IMR-90 (cell line): ENCODE data around the gene TRAF4. TPM values are rescaled to one million over a fixed set of nuclear protein-coding genes. Genes with fewer than 3 reads are reported as not detected.

Experiments used
- ATAC-seq: fragments of 200-7000 bp; cut with Tn5 transposase; 2 replicates; pipeline ENCODE4 v1.9.1; 2020; ENCODE audit warnings: low read depth, mild to moderate bottlenecking, moderate library complexity
- BruUV-seq: library from RNA; stranded (reverse); fragments of 400-500 nt; replicated peaks from 2 replicates; lab custom pipeline; 2021; lab: Mats Ljungman, UMichigan
- CTCF ChIA-PET: fragments of 300-600 bp; formaldehyde crosslinking; extraction: SDS; loops from one replicate; lab custom pipeline; 2021; ENCODE audit warnings: antibody characterized with exemption; lab: Yijun Ruan, JAX
- POLR2A ChIA-PET: fragments of 300-600 bp; sonication (Branson Sonifier 250); formaldehyde crosslinking; loops from one replicate; lab custom pipeline; 2022; ENCODE audit warnings: antibody characterized with exemption; ENCODE audit not compliant: unreplicated experiment; lab: Charles Lee
- DNase-seq: peaks from one replicate; pipeline ENCODE4 v3.0.0; 2013
- H2AFZ ChIP-seq: replicated peaks from 2 replicates; pipeline ENCODE3; 2013; ENCODE audit warnings: low read length, mild to moderate bottlenecking; ENCODE audit not compliant: poor library complexity
- H2AK5ac ChIP-seq: 2 replicates; pipeline ENCODE4 v1.6.1; 2013; ENCODE audit warnings: low read depth, low read length, inconsistent platforms
- H2AK9ac ChIP-seq: replicated peaks from 2 replicates; pipeline ENCODE3; 2013; ENCODE audit warnings: mild to moderate bottlenecking, low read depth, low read length, moderate library complexity; ENCODE audit not compliant: poor library complexity
- H2BK120ac ChIP-seq: 2 replicates; pipeline ENCODE4 v1.6.1; 2013; ENCODE audit warnings: low read depth, low read length, inconsistent platforms
- H2BK15ac ChIP-seq: 3 replicates; pipeline ENCODE4 v1.6.1; 2013; ENCODE audit warnings: low read depth, low read length, inconsistent platforms
- H2BK20ac ChIP-seq: 2 replicates; pipeline ENCODE4 v1.6.1; 2013; ENCODE audit warnings: low read depth, mild to moderate bottlenecking, inconsistent platforms, low read length, moderate library complexity
- H2BK5ac ChIP-seq: 2 replicates; pipeline ENCODE4 v1.6.1; 2013; ENCODE audit warnings: mild to moderate bottlenecking, low read depth, low read length, inconsistent platforms; ENCODE audit not compliant: poor library complexity, severe bottlenecking
- H3K14ac ChIP-seq: replicated peaks from 2 replicates; pipeline ENCODE4 v1.6.1; 2013; ENCODE audit warnings: low read depth, low read length, inconsistent platforms
- H3K18ac ChIP-seq: 2 replicates; pipeline ENCODE4 v1.6.1; 2013; ENCODE audit warnings: low read depth, low read length, control low read depth
- H3K23ac ChIP-seq: 2 replicates; pipeline ENCODE4 v1.6.1; 2013; ENCODE audit warnings: low read depth, low read length, inconsistent platforms
- H3K27ac ChIP-seq: 2 replicates; pipeline ENCODE4 v1.5.1; 2013; ENCODE audit warnings: mild to moderate bottlenecking, control low read depth, low read length; ENCODE audit not compliant: insufficient read depth
- H3K27me3 ChIP-seq: 2 replicates; pipeline ENCODE4 v1.6.1; 2013; ENCODE audit warnings: low read length; ENCODE audit not compliant: control insufficient read depth, insufficient read depth
- H3K36me3 ChIP-seq: 2 replicates; pipeline ENCODE4 v1.6.1; 2013; ENCODE audit warnings: low read length, mixed read lengths; ENCODE audit not compliant: control insufficient read depth, insufficient read depth
- H3K4ac ChIP-seq: 2 replicates; pipeline ENCODE4 v1.6.1; 2013; ENCODE audit warnings: low read depth, low read length, inconsistent platforms
- H3K4me1 ChIP-seq: 2 replicates; pipeline ENCODE4 v1.6.1; 2013; ENCODE audit warnings: low read length, mixed read lengths; ENCODE audit not compliant: control insufficient read depth, insufficient read depth
- H3K4me2 ChIP-seq: 2 replicates; pipeline ENCODE4 v1.6.1; 2013; ENCODE audit warnings: low read depth, mild to moderate bottlenecking, control low read depth, low read length, moderate library complexity
- H3K4me3 ChIP-seq: 2 replicates; pipeline ENCODE4 v1.5.1; 2013; ENCODE audit warnings: low read depth, mild to moderate bottlenecking, control low read depth, low read length, moderate library complexity; ENCODE audit not compliant: insufficient read depth
- H3K56ac ChIP-seq: 2 replicates; pipeline ENCODE4 v1.6.1; 2013; ENCODE audit warnings: low read length, inconsistent platforms; ENCODE audit not compliant: insufficient read depth; ENCODE audit errors: extremely low read depth
- H3K79me1 ChIP-seq, 2 experiments: 2 replicates each; pipeline ENCODE4 v1.6.1; 2013; ENCODE audit warnings: low read length in 2 of 2, inconsistent platforms in 1 of 2, low read depth in 1 of 2
- H3K9ac ChIP-seq: 2 replicates; pipeline ENCODE4 v1.6.1; 2013; ENCODE audit warnings: low read depth, low read length, control low read depth
- H3K9me1 ChIP-seq: 2 replicates; pipeline ENCODE4 v1.6.1; 2013; ENCODE audit warnings: low read length, inconsistent platforms; ENCODE audit not compliant: insufficient read depth
- H3K9me3 ChIP-seq: 2 replicates; pipeline ENCODE4 v1.6.1; 2013; ENCODE audit warnings: low read length; ENCODE audit not compliant: control insufficient read depth, insufficient read depth
- H4K20me1 ChIP-seq: 2 replicates; pipeline ENCODE4 v1.6.1; 2013; ENCODE audit warnings: low read length, inconsistent platforms; ENCODE audit not compliant: insufficient read depth
- H4K5ac ChIP-seq: 2 replicates; pipeline ENCODE4 v1.6.1; 2013; ENCODE audit warnings: mild to moderate bottlenecking, low read depth, low read length, control low read depth
- H4K8ac ChIP-seq, 2 experiments: 2 replicates each; pipeline ENCODE4 v1.6.1; 2013; ENCODE audit warnings: low read depth in 2 of 2, low read length in 2 of 2, control low read depth in 1 of 2, inconsistent platforms in 1 of 2
- H4K91ac ChIP-seq: 2 replicates; pipeline ENCODE4 v1.6.1; 2013; ENCODE audit warnings: low read depth, low read length, inconsistent platforms; ENCODE audit not compliant: insufficient read depth
- CEBPB ChIP-seq: IDR thresholded peaks from 2 replicates; pipeline ENCODE4 v1.6.1; 2012; ENCODE audit warnings: low read depth, low read length, improper control_type of control experiment
- CTCF ChIP-seq: conservative IDR thresholded peaks from 2 replicates; pipeline ENCODE4 v1.5.1; 2012; ENCODE audit warnings: mild to moderate bottlenecking, low read depth, low read length, improper control_type of control experiment
- ELK1 ChIP-seq: fragments of 150-350 bp; IDR thresholded peaks from 2 replicates; pipeline ENCODE4 v1.6.1; 2016; ENCODE audit warnings: low read depth, mild to moderate bottlenecking, low read length, moderate library complexity, borderline replicate concordance
- FOS ChIP-seq: fragments of 150-350 bp; IDR thresholded peaks from 2 replicates; pipeline ENCODE4 v1.6.1; 2016; ENCODE audit warnings: low read depth, low read length
- NFE2L2 ChIP-seq: fragments of 150-350 bp; IDR thresholded peaks from 2 replicates; pipeline ENCODE4 v1.6.1; 2016; ENCODE audit warnings: low read depth, mild to moderate bottlenecking, low read length
- POLR2A ChIP-seq: IDR thresholded peaks from 2 replicates; pipeline ENCODE4 v1.6.1; 2012; ENCODE audit warnings: mild to moderate bottlenecking, low read depth, low read length
- RAD21 ChIP-seq: IDR thresholded peaks from 2 replicates; pipeline ENCODE4 v1.6.1; 2012; ENCODE audit warnings: low read length, improper control_type of control experiment
- RFX5 ChIP-seq: IDR thresholded peaks from 2 replicates; pipeline ENCODE4 v1.8.0; 2012; ENCODE audit warnings: low read depth, mild to moderate bottlenecking, low read length, moderate library complexity
- USF2 ChIP-seq: fragments of 150-350 bp; IDR thresholded peaks from 2 replicates; pipeline ENCODE4 v1.6.1; 2017; ENCODE audit warnings: mild to moderate bottlenecking, antibody characterized with exemption, low read length, low read depth
- WGBS, 2 experiments: methylation state at CpG; one replicate each; pipeline versions ENCODE4 v1.1.5 to v1.1.7; 2013; ENCODE audit warnings: missing lambda C conversion rate in 2 of 2; ENCODE audit not compliant: insufficient read length in 1 of 2; ENCODE audit errors: extremely low coverage in 2 of 2; 5-methylcytosine and 5-hydroxymethylcytosine counted together
- dilution Hi-C: fragments of 300-500 bp; cut with HindIII; formaldehyde crosslinking; loops from one replicate; pipeline ENCODE4 v1.14.3; 2018; ENCODE audit warnings: low sequenced_read_pairs; ENCODE audit not compliant: unreplicated experiment
- in situ Hi-C: fragments of 300-500 bp; cut with MboI; formaldehyde crosslinking; loops from 3 replicates; pipeline ENCODE4 v1.14.3; 2019; ENCODE audit warnings: low sequenced_read_pairs, inconsistent platforms, mixed read lengths
- intact Hi-C: fragments of 100-400 bp; cut with micrococcal nuclease; formaldehyde crosslinking; loops from 2 replicates; pipeline ENCODE4 v1.10.0; 2022
- polyA plus RNA-seq, 3 experiments: library from polyadenylated mRNA; depleted of rRNA; stranded (reverse); fragments of >200 nt; gene quantifications; 2 replicates each; pipeline ENCODE4 v1.2.3, GENCODE V29; 2012; ENCODE audit warnings: low replicate concordance in 1 of 3
- total RNA-seq: library from RNA; depleted of rRNA; stranded (reverse); fragments of >200 nt; gene quantifications from 2 replicates; pipeline ENCODE4 v1.2.3, GENCODE V29; 2012

TRAF4 gene
- total and polyA plus RNA-seq, 2 of the 4 experiments (the other 2 are of a cell fraction): 36.9 to 63.2 TPM

GRCh38 chr17:28763137-28763799, 19.5 kb downstream of the TRAF4 start:
- Histone ChIP-seq H3K14ac (no peak overlapping the region), H3K56ac (no peak overlapping the region), H3K4me2 (no peak overlapping the region), H3K9ac (no peak overlapping the region), H4K5ac (no peak overlapping the region), H3K27ac (no peak overlapping the region), H3K27me3 (no peaks in the 10 kb centered on the region), H2BK5ac (no peak overlapping the region), H3K18ac (no peak overlapping the region), H4K91ac (no peak overlapping the region), H3K4me3 (no peak overlapping the region), H2AK5ac (peak overlapping the region; percentile 51; the same call in 1 of the 2 replicates), H2AK9ac (no peak overlapping the region), H2BK20ac (no peak overlapping the region), H3K36me3 (peaks cover 31% of the 10 kb centered on the region), H3K4me1 (peaks cover 4% of the 10 kb centered on the region; the same call in 1 of the 2 replicates), H2BK15ac (no peak overlapping the region), H3K9me3 (no peaks in the 10 kb centered on the region), H3K79me1 (peaks cover 12 to 41% of the 10 kb centered on the region in 2 experiments), H4K20me1 (peaks cover 32% of the 10 kb centered on the region; the same call in 1 of the 2 replicates), H4K8ac (no peak overlapping the region), H2BK120ac (no peak overlapping the region), H2AFZ (no peak overlapping the region), H3K4ac (no peak overlapping the region), H3K23ac (no peak overlapping the region), H3K9me1 (no peaks in the 10 kb centered on the region)
- in situ Hi-C loops (no loop called here), dilution Hi-C loops (no loop called here), intact Hi-C loops (loop anchor here (1.0 to 10.0 kb wide), 4 partner anchors 52 to 134 kb away; partner anchors contain the start of genes ERAL1 and FLOT2)
- no TSS peak for BruUV-seq
- ChIA-PET POLR2A (interaction anchor here (0.6 to 1.0 kb wide), 2 partner anchors 79 to 144 kb away, joined by 3 read pairs; no protein-coding TSS in a partner anchor), CTCF (interaction anchor here (0.6 to 2.7 kb wide), 18 partner anchors 9 to 187 kb away, joined by 3 to 22 read pairs (median 5); partner anchors contain the start of genes DHRS13, FAM222B, FLOT2 and TLCD1)
- DNase-seq: no peak
- no peak for ATAC-seq
- WGBS, 2 experiments: no CpG with 5 or more reads among the region's 1 CpG
- TF ChIP-seq CTCF (no peak), CEBPB (no peak), RFX5 (no peak), USF2 (no peak), FOS (no peak), RAD21 (no peak), NFE2L2 (no peak), ELK1 (no peak), POLR2A (no peak)
